GM23338 (cell line): Measurements from ENCODE around the gene MAPT. TPM values are rescaled to one million over a fixed set of nuclear protein-coding genes. Genes with fewer than 3 reads are reported as not detected.

ENCODE experiments used
- ATAC-seq: fragments of 200-7000 bp; cut with Tn5 transposase; 3 replicates; pipeline ENCODE4 v1.9.1; 2020
- DNase-seq: peaks from one replicate; pipeline ENCODE4 v3.0.0-alpha.2; 2015; ENCODE audit warnings: low spot score
- H2AFZ ChIP-seq: fragments of 200-600 bp; sonication (generic); 2 replicates; pipeline ENCODE4 v1.8.0; 2016; ENCODE audit warnings: antibody characterized with exemption, mild to moderate bottlenecking, moderate library complexity
- H3F3A ChIP-seq: fragments of 200-600 bp; sonication (generic); replicated peaks from 2 replicates; pipeline ENCODE4 v1.8.0; 2017; ENCODE audit warnings: antibody characterized with exemption, mixed run types, low read depth
- H3K27ac ChIP-seq: fragments of 200-600 bp; sonication (generic); 2 replicates; pipeline ENCODE4 v1.6.1; 2016; ENCODE audit warnings: low read depth
- H3K27me3 ChIP-seq: fragments of 200-600 bp; sonication (generic); 2 replicates; pipeline ENCODE4 v1.8.0; 2016; ENCODE audit warnings: mild to moderate bottlenecking, mixed run types, moderate library complexity; ENCODE audit not compliant: insufficient read depth
- H3K36me3 ChIP-seq: fragments of 200-600 bp; sonication (generic); 2 replicates; pipeline ENCODE4 v1.8.0; 2016; ENCODE audit warnings: mild to moderate bottlenecking; ENCODE audit not compliant: insufficient read depth
- H3K4me1 ChIP-seq: fragments of 200-600 bp; sonication (generic); 2 replicates; pipeline ENCODE4 v1.8.0; 2016; ENCODE audit warnings: mild to moderate bottlenecking, moderate library complexity; ENCODE audit not compliant: insufficient read depth
- H3K4me2 ChIP-seq: fragments of 200-600 bp; sonication (generic); 2 replicates; pipeline ENCODE4 v1.7.1; 2017; ENCODE audit warnings: mixed run types
- H3K4me3 ChIP-seq: fragments of 200-600 bp; sonication (generic); 2 replicates; pipeline ENCODE4 v1.6.1; 2016; ENCODE audit warnings: mixed run types
- H3K79me2 ChIP-seq: fragments of 200-600 bp; sonication (generic); replicated peaks from 2 replicates; pipeline ENCODE4 v1.8.0; 2017; ENCODE audit warnings: mild to moderate bottlenecking; ENCODE audit not compliant: insufficient read depth
- H3K9me2 ChIP-seq: fragments of 200-600 bp; sonication (generic); 2 replicates; pipeline ENCODE4 v1.8.0; 2017; ENCODE audit not compliant: insufficient read depth
- H4K20me1 ChIP-seq: fragments of 200-600 bp; sonication (generic); replicated peaks from 2 replicates; pipeline ENCODE4 v1.8.0; 2017; ENCODE audit warnings: mild to moderate bottlenecking; ENCODE audit not compliant: insufficient read depth
- H3K27ac Mint-ChIP-seq: 2 replicates; pipeline ENCODE4 v1.8.0; 2020; ENCODE audit warnings: inconsistent platforms, mild to moderate bottlenecking, moderate library complexity, mixed read lengths
- H3K27me3 Mint-ChIP-seq: 3 replicates; pipeline ENCODE4 v1.8.0; 2022; ENCODE audit warnings: low read depth, mild to moderate bottlenecking, moderate library complexity, mixed read lengths, inconsistent platforms; ENCODE audit not compliant: insufficient read depth, poor library complexity
- H3K36me3 Mint-ChIP-seq: 3 replicates; pipeline ENCODE4 v1.8.0; 2021; ENCODE audit warnings: low read depth, mild to moderate bottlenecking, inconsistent platforms, moderate library complexity, mixed read lengths
- H3K4me1 Mint-ChIP-seq: 3 replicates; pipeline ENCODE4 v1.8.0; 2020; ENCODE audit warnings: mild to moderate bottlenecking, inconsistent platforms, mixed read lengths
- H3K4me3 Mint-ChIP-seq: 3 replicates; pipeline ENCODE4 v1.8.0; 2021; ENCODE audit warnings: moderate library complexity, mild to moderate bottlenecking, inconsistent platforms, mixed read lengths
- H3K9me3 Mint-ChIP-seq: 3 replicates; pipeline ENCODE4 v1.8.0; 2020; ENCODE audit warnings: moderate library complexity, mild to moderate bottlenecking, inconsistent platforms, mixed read lengths
- CREB1 ChIP-seq: fragments of 250-450 bp; sonication (Bioruptor Pico); IDR thresholded peaks from 2 replicates; pipeline ENCODE4 v1.5.0; 2020; ENCODE audit warnings: low read depth, mild to moderate bottlenecking, moderate library complexity
- EZH2 ChIP-seq: fragments of 200-600 bp; sonication (generic); IDR thresholded peaks from one replicate; pipeline ENCODE4 v1.8.0; 2017; ENCODE audit warnings: antibody characterized with exemption, mild to moderate bottlenecking, low read depth; ENCODE audit not compliant: unreplicated experiment
- EZH2phosphoT487 ChIP-seq: fragments of 200-600 bp; sonication (generic); IDR thresholded peaks from one replicate; pipeline ENCODE4 v1.8.1; 2018; ENCODE audit warnings: antibody characterized with exemption; ENCODE audit not compliant: unreplicated experiment
- JUNB ChIP-seq: IDR thresholded peaks from one replicate; pipeline ENCODE4 v1.6.1; 2016; ENCODE audit warnings: antibody characterized with exemption; ENCODE audit not compliant: unreplicated experiment
- NANOG ChIP-seq: IDR thresholded peaks from 2 replicates; pipeline ENCODE4 v1.6.1; 2016; ENCODE audit warnings: antibody characterized with exemption, borderline replicate concordance
- POLR2AphosphoS5 ChIP-seq: IDR thresholded peaks from 2 replicates; pipeline ENCODE4 v1.6.1; 2016; ENCODE audit warnings: antibody characterized with exemption, low read depth
- STAT1 ChIP-seq: IDR thresholded peaks from one replicate; pipeline ENCODE4 v1.6.1; 2016; ENCODE audit warnings: antibody characterized with exemption; ENCODE audit not compliant: unreplicated experiment
- ZNF114 ChIP-seq: fragments of 250-450 bp; sonication (Bioruptor Pico); IDR thresholded peaks from 2 replicates; pipeline ENCODE4 v1.5.0; 2020; ENCODE audit warnings: mild to moderate bottlenecking, moderate library complexity
- ZNF331 ChIP-seq: fragments of 250-450 bp; sonication (Bioruptor Pico); IDR thresholded peaks from 2 replicates; pipeline ENCODE4 v1.5.0; 2020; ENCODE audit warnings: low read depth, mild to moderate bottlenecking, moderate library complexity
- polyA plus RNA-seq: library from polyadenylated mRNA; unstranded; fragments of >200 nt; fragmentation: Nextera tagmentation; extraction: Ambion mirVana; gene quantifications from 2 replicates; pipeline ENCODE4 v1.2.1, GENCODE V29; 2016
- total RNA-seq: library from RNA; depleted of rRNA; stranded (reverse); fragments of >200 nt; shearing (Covaris generic); gene quantifications from 2 replicates; pipeline ENCODE4 v1.2.3, GENCODE V29; 2014
- TF ChIP-seq, protein P1 (sequence below), 2 experiments: fragments of 200-600 bp in 1 of 2; sonication (generic) in 1 of 2; conservative IDR thresholded peaks; 2 replicates each; pipeline versions ENCODE4 v1.5.1 to v1.6.1; 2016 to 2017; ENCODE audit warnings: antibody characterized with exemption in 2 of 2, low read depth in 2 of 2, mild to moderate bottlenecking in 2 of 2, moderate library complexity in 1 of 2
- TF ChIP-seq, protein P2 (sequence below): IDR thresholded peaks from 2 replicates; pipeline ENCODE4 v1.6.1; 2016; ENCODE audit warnings: antibody characterized with exemption
- TF ChIP-seq, protein P3 (sequence below): fragments of 250-450 bp; sonication (Bioruptor Pico); IDR thresholded peaks from 2 replicates; pipeline ENCODE4 v1.5.0; 2020; ENCODE audit warnings: mild to moderate bottlenecking, moderate library complexity
- TF ChIP-seq, protein P4 (sequence below): IDR thresholded peaks from one replicate; pipeline ENCODE4 v1.6.1; 2018; ENCODE audit warnings: antibody characterized with exemption; ENCODE audit not compliant: unreplicated experiment

Gene MAPT
- total and polyA plus RNA-seq, 2 experiments from 2014 or later: 1.1 to 2.1 TPM

DNA sequence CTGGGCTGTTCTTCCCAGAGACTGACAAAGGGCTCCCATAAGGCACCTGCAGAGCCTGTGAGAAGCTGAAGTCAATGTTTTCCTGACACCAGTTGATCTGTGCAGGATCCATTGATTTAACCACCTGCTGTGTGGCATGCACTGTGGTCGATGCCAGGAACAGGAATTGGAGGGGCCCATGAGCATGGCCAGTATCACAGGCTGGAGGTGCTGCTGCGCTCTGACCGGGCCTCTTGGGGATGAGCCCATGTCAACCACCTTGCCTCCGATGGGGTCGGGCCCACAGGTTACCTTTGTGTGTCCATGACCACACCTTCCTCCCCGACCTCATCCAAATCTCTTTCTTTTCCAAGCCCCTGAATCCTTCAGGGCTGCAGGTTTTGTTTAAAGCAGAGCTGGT lies 86.5 kb downstream of the MAPT start:
- DNase-seq: no peak
- H3K79me2 ChIP-seq: no peaks in the 10 kb centered on the region
- H3K4me1 ChIP-seq: no peaks in the 10 kb centered on the region
- H3K4me3 ChIP-seq: no peak overlapping the region
- H4K20me1 ChIP-seq: no peaks in the 10 kb centered on the region
- no peak overlapping the region for H3K27ac ChIP-seq
- no peaks in the 10 kb centered on the region for H3F3A ChIP-seq
- H3K9me3 Mint-ChIP-seq: no peaks in the 10 kb centered on the region
- no peaks in the 10 kb centered on the region for H3K36me3 ChIP-seq
- no peak overlapping the region for H3K4me3 Mint-ChIP-seq
- ATAC-seq: peak; percentile 27; the same call in 2 of the 3 replicates
- no peak overlapping the region for H3K27ac Mint-ChIP-seq
- H3K27me3 ChIP-seq: no peaks in the 10 kb centered on the region
- H3K36me3 Mint-ChIP-seq: no peaks in the 10 kb centered on the region
- peaks cover 3% of the 10 kb centered on the region; the same call in 2 of the 3 replicates for H3K4me1 Mint-ChIP-seq
- H3K27me3 Mint-ChIP-seq: no peaks in the 10 kb centered on the region
- TF ChIP-seq STAT1 (no peak), EZH2 (no peak), ZNF331 (no peak), POLR2AphosphoS5 (no peak), ZNF114 (CRISPR knock-in tag) (no peak), EZH2phosphoT487 (no peak), NANOG (no peak), CREB1 (CRISPR knock-in tag) (no peak), JUNB (no peak)
- TF ChIP-seq, protein P1, sequence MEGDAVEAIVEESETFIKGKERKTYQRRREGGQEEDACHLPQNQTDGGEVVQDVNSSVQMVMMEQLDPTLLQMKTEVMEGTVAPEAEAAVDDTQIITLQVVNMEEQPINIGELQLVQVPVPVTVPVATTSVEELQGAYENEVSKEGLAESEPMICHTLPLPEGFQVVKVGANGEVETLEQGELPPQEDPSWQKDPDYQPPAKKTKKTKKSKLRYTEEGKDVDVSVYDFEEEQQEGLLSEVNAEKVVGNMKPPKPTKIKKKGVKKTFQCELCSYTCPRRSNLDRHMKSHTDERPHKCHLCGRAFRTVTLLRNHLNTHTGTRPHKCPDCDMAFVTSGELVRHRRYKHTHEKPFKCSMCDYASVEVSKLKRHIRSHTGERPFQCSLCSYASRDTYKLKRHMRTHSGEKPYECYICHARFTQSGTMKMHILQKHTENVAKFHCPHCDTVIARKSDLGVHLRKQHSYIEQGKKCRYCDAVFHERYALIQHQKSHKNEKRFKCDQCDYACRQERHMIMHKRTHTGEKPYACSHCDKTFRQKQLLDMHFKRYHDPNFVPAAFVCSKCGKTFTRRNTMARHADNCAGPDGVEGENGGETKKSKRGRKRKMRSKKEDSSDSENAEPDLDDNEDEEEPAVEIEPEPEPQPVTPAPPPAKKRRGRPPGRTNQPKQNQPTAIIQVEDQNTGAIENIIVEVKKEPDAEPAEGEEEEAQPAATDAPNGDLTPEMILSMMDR (conservative IDR thresholded peaks at IDR 0.05; ENCODE audit: low read depth in 2 of 2): no peak
- TF ChIP-seq, protein P2, sequence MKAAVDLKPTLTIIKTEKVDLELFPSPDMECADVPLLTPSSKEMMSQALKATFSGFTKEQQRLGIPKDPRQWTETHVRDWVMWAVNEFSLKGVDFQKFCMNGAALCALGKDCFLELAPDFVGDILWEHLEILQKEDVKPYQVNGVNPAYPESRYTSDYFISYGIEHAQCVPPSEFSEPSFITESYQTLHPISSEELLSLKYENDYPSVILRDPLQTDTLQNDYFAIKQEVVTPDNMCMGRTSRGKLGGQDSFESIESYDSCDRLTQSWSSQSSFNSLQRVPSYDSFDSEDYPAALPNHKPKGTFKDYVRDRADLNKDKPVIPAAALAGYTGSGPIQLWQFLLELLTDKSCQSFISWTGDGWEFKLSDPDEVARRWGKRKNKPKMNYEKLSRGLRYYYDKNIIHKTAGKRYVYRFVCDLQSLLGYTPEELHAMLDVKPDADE: no peak
- TF ChIP-seq, protein P3, sequence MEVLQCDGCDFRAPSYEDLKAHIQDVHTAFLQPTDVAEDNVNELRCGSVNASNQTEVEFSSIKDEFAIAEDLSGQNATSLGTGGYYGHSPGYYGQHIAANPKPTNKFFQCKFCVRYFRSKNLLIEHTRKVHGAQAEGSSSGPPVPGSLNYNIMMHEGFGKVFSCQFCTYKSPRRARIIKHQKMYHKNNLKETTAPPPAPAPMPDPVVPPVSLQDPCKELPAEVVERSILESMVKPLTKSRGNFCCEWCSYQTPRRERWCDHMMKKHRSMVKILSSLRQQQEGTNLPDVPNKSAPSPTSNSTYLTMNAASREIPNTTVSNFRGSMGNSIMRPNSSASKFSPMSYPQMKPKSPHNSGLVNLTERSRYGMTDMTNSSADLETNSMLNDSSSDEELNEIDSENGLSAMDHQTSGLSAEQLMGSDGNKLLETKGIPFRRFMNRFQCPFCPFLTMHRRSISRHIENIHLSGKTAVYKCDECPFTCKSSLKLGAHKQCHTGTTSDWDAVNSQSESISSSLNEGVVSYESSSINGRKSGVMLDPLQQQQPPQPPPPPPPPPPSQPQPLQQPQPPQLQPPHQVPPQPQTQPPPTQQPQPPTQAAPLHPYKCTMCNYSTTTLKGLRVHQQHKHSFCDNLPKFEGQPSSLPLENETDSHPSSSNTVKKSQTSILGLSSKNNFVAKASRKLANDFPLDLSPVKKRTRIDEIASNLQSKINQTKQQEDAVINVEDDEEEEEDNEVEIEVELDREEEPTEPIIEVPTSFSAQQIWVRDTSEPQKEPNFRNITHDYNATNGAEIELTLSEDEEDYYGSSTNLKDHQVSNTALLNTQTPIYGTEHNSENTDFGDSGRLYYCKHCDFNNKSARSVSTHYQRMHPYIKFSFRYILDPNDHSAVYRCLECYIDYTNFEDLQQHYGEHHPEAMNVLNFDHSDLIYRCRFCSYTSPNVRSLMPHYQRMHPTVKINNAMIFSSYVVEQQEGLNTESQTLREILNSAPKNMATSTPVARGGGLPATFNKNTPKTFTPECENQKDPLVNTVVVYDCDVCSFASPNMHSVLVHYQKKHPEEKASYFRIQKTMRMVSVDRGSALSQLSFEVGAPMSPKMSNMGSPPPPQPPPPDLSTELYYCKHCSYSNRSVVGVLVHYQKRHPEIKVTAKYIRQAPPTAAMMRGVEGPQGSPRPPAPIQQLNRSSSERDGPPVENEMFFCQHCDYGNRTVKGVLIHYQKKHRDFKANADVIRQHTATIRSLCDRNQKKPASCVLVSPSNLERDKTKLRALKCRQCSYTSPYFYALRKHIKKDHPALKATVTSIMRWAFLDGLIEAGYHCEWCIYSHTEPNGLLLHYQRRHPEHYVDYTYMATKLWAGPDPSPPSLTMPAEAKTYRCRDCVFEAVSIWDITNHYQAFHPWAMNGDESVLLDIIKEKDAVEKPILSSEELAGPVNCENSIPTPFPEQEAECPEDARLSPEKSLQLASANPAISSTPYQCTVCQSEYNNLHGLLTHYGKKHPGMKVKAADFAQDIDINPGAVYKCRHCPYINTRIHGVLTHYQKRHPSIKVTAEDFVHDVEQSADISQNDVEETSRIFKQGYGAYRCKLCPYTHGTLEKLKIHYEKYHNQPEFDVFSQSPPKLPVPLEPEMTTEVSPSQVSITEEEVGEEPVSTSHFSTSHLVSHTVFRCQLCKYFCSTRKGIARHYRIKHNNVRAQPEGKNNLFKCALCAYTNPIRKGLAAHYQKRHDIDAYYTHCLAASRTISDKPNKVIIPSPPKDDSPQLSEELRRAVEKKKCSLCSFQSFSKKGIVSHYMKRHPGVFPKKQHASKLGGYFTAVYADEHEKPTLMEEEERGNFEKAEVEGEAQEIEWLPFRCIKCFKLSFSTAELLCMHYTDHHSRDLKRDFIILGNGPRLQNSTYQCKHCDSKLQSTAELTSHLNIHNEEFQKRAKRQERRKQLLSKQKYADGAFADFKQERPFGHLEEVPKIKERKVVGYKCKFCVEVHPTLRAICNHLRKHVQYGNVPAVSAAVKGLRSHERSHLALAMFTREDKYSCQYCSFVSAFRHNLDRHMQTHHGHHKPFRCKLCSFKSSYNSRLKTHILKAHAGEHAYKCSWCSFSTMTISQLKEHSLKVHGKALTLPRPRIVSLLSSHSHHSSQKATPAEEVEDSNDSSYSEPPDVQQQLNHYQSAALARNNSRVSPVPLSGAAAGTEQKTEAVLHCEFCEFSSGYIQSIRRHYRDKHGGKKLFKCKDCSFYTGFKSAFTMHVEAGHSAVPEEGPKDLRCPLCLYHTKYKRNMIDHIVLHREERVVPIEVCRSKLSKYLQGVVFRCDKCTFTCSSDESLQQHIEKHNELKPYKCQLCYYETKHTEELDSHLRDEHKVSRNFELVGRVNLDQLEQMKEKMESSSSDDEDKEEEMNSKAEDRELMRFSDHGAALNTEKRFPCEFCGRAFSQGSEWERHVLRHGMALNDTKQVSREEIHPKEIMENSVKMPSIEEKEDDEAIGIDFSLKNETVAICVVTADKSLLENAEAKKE: no peak
- TF ChIP-seq, protein P4, sequence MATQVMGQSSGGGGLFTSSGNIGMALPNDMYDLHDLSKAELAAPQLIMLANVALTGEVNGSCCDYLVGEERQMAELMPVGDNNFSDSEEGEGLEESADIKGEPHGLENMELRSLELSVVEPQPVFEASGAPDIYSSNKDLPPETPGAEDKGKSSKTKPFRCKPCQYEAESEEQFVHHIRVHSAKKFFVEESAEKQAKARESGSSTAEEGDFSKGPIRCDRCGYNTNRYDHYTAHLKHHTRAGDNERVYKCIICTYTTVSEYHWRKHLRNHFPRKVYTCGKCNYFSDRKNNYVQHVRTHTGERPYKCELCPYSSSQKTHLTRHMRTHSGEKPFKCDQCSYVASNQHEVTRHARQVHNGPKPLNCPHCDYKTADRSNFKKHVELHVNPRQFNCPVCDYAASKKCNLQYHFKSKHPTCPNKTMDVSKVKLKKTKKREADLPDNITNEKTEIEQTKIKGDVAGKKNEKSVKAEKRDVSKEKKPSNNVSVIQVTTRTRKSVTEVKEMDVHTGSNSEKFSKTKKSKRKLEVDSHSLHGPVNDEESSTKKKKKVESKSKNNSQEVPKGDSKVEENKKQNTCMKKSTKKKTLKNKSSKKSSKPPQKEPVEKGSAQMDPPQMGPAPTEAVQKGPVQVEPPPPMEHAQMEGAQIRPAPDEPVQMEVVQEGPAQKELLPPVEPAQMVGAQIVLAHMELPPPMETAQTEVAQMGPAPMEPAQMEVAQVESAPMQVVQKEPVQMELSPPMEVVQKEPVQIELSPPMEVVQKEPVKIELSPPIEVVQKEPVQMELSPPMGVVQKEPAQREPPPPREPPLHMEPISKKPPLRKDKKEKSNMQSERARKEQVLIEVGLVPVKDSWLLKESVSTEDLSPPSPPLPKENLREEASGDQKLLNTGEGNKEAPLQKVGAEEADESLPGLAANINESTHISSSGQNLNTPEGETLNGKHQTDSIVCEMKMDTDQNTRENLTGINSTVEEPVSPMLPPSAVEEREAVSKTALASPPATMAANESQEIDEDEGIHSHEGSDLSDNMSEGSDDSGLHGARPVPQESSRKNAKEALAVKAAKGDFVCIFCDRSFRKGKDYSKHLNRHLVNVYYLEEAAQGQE: no peak
- H3K9me2 ChIP-seq: no peaks in the 10 kb centered on the region
- no peak overlapping the region for H2AFZ ChIP-seq
- H3K4me2 ChIP-seq: no peak overlapping the region
